ENCODE measurements around the gene KLHL18.

DNA sequence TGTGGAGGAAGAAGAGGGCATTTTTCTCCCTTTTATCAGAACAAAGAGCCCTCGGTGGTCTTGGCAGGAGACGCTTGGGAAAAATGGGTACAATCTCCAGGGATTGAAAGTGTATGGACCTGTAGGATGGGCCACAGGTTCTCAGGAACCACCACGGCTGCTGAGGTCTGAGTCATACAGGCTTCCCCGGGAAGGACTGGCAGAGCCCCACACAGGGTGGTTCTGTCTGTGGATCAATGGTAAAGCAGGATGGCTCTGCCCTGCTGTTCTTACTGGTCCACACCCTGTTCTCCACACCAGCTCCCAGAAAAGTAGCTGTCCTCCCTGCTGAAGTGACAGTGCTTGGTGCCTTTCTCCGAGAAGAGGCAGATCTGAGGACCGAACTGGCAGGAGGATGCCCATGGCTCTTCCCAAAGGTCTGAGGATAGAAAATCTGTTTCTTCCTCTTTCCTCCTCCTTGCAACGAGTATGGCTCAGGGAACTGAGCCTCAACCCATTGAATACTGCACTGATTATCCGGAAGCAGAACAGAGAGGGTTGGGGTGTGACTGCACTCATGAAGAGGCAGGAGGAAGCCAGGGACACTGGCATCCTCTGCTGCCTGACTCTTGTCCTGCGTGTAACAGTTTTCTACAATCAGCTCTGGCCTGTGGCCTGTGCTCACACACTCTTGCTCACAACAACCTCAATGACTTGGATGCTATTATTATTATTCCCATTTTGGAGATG is 39.2 kb upstream of the KLHL18 start:
- TF ChIP-seq EZH2 (IDR thresholded peaks at IDR 0.05; ENCODE audit: insufficient read depth, poor library complexity, severe bottlenecking) = no peak
- no peak for TF ChIP-seq EZH2phosphoT487 (IDR thresholded peaks at IDR 0.05; ENCODE audit: insufficient read depth, low read depth)
